DMS53 (cell line): Measurements from ENCODE around the gene BUB3.

Experiments
- DNase-seq: peaks from one replicate; lab custom pipeline; 2025; lab: John Stamatoyannopoulos, UW

BUB3 gene

DNA sequence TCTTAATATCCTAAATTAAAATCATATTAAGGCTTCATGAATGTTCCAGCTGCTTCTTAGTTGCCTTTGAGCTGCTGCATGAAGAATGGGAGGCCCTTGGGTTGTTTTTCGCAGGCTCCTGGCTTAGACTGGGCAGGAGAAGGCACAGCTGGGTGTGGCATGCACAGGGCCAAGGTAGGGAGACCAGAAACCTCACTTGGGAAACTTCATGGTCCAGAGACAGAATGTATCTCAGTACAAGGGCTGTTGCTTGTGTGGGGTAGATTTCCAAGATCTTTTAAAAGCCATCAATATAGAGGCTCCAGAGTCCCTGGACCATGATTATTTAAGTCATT lies 49.9 kb downstream of the BUB3 start:
- no peak for DNase-seq

- no peak for DNase-seq
Observed at GRCh38 chr10:123205041-123205440, 50.8 kb downstream of the BUB3 start.

- DNase-seq, result no peak
Observed at GRCh38 chr10:123212063-123212462, 57.9 kb downstream of the BUB3 start.

DNA sequence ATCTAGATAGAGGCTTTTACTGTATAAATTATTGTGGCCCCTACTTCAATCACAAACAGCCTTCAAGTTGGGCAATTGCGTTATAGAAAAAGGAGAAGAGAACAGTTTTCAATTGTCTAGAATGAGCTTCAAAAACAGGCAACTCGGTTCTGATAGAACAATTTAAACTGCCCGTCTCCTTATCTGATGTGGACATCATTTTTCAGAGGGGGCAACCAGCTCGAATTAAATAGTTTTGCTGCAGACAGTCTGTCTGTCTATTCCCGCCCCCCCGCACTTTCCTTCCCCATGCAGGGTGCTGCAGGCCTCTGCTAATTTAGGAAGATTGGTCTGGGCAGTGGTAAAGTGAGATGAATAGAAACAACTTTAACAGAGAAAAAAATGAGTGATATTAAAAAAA lies 58.4 kb downstream of the BUB3 start:
- DNase-seq, result no peak

GRCh38 chr10:123213192-123213591 lies 59.0 kb downstream of the BUB3 start:
- DNase-seq, result no peak
